BE2C (cell line): ENCODE results near the gene MPV17L2.
A peak's percentile ranks its signal among the peaks of the same experiment; 100 is the strongest.

Experiments used
- DNase-seq: peaks from one replicate; pipeline ENCODE4 v3.0.0-alpha.2; 2020
- H3K27me3 ChIP-seq: fragments of 250-450 bp; sonication (Bioruptor Pico); 2 replicates; pipeline ENCODE4 v1.5.1; 2020; ENCODE audit warnings: mild to moderate bottlenecking
- H3K36me3 ChIP-seq: fragments of 250-450 bp; sonication (Bioruptor Pico); 2 replicates; pipeline ENCODE4 v1.5.1; 2020; ENCODE audit warnings: mild to moderate bottlenecking
- H3K4me1 ChIP-seq: fragments of 250-450 bp; sonication (Bioruptor Pico); 2 replicates; pipeline ENCODE4 v1.5.1; 2020
- H3K4me3 ChIP-seq: 2 replicates; pipeline ENCODE4 v1.5.1; 2011; ENCODE audit warnings: low read depth, low read length
- H3K9me3 ChIP-seq: fragments of 250-450 bp; sonication (Bioruptor Pico); 2 replicates; pipeline ENCODE4 v1.5.1; 2020
- TF ChIP-seq, protein P1 (sequence below): IDR thresholded peaks from 2 replicates; pipeline ENCODE4 v1.5.1; 2012; ENCODE audit warnings: mild to moderate bottlenecking, low read depth, low read length

MPV17L2 gene

GRCh38 chr19:18221815-18222725 lies 29.1 kb downstream of the MPV17L2 start:
- peaks cover 3% of the 10 kb centered on the region; the same call in 1 of the 2 replicates for H3K4me1 ChIP-seq
- H3K4me3 ChIP-seq = no peak overlapping the region
- no peak for DNase-seq
- H3K27me3 ChIP-seq = peaks cover 16% of the 10 kb centered on the region
- TF ChIP-seq, protein P1, sequence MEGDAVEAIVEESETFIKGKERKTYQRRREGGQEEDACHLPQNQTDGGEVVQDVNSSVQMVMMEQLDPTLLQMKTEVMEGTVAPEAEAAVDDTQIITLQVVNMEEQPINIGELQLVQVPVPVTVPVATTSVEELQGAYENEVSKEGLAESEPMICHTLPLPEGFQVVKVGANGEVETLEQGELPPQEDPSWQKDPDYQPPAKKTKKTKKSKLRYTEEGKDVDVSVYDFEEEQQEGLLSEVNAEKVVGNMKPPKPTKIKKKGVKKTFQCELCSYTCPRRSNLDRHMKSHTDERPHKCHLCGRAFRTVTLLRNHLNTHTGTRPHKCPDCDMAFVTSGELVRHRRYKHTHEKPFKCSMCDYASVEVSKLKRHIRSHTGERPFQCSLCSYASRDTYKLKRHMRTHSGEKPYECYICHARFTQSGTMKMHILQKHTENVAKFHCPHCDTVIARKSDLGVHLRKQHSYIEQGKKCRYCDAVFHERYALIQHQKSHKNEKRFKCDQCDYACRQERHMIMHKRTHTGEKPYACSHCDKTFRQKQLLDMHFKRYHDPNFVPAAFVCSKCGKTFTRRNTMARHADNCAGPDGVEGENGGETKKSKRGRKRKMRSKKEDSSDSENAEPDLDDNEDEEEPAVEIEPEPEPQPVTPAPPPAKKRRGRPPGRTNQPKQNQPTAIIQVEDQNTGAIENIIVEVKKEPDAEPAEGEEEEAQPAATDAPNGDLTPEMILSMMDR = no peak
- no peaks in the 10 kb centered on the region for H3K36me3 ChIP-seq
- H3K9me3 ChIP-seq = no peaks in the 10 kb centered on the region

DNA sequence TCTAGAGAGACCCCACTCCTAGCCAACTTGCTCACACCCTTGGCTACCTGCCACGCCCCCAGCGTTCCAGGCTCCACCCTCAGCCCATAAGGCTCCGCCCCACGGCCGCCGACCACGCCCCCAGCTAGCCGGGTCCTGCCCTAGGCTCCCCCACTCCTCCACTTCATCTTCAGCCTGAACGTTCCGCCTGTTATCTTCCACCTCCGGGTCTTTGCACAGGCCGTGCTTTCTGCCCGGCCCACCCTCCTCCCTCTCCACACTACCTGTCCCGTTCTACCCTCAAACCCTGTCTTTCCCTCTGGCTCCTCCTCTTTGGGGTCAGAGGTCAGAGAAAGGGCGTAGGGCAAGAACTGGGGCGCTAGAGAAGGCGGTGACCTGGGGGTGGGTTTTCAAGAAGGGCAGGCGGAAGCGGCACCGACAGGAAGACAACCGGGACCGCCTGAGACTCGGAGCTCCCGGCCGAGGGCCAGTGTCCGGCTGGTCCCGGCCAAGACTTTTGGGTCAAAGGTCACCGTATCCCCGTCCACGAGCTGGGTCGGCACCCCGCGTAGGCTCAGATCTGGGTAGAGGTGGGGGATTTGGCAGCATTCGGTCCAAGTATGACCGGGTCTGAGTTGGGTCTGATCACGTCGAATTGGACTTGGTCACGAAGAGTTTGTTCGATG lies 31.0 kb downstream of the MPV17L2 start:
- no peaks in the 10 kb centered on the region for H3K36me3 ChIP-seq
- DNase-seq = peak; percentile 77
- H3K4me3 ChIP-seq = peak overlapping the region; percentile 50

GRCh38 chr19:18224525-18225354 lies 31.7 kb downstream of the MPV17L2 start:
- H3K27me3 ChIP-seq = peaks cover 16% of the 10 kb centered on the region
- H3K36me3 ChIP-seq = no peaks in the 10 kb centered on the region
- TF ChIP-seq, protein P1 = no peak
- H3K9me3 ChIP-seq = no peaks in the 10 kb centered on the region
- peaks cover 3% of the 10 kb centered on the region; the same call in 1 of the 2 replicates for H3K4me1 ChIP-seq
- peak; percentile 98 for DNase-seq
- peak overlapping the region; percentile 50 for H3K4me3 ChIP-seq

More for the DNA sequence above, 31.0 kb downstream of the MPV17L2 start:
- no peaks in the 10 kb centered on the region for H3K9me3 ChIP-seq
- TF ChIP-seq, protein P1 = no peak
- H3K4me1 ChIP-seq = peaks cover 3% of the 10 kb centered on the region; the same call in 1 of the 2 replicates
- peaks cover 16% of the 10 kb centered on the region for H3K27me3 ChIP-seq

DNA sequence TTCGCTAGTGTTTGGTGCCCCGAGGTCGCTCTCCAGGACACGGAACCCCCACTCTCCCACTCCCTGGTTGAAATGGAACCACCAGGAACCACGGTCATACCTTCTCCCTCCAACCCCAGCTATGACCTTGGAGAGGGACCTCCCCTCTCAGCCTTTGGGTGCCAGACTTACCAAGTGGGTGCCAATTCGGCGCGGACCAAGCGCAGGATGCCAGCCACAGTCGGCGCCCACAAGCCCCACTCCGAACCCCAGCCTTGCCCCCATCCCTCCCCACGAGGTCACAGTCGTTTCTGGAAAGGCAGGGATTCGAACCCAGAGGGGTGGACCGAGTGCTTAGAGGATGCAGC lies 32.3 kb downstream of the MPV17L2 start:
- Histone ChIP-seq H3K4me1 (peaks cover 3% of the 10 kb centered on the region; the same call in 1 of the 2 replicates), H3K9me3 (no peaks in the 10 kb centered on the region), H3K27me3 (peaks cover 16% of the 10 kb centered on the region), H3K4me3 (peak overlapping the region; percentile 43), H3K36me3 (no peaks in the 10 kb centered on the region)
- DNase-seq = no peak
- TF ChIP-seq, protein P1 = no peak

GRCh38 chr19:18225702-18226468 lies 32.9 kb downstream of the MPV17L2 start, which contains the start of gene PDE4C:
PDE4C (minus strand) TSS chr19:18226438; CDS start chr19:18226415, 23 bp downstream.
- H3K36me3 ChIP-seq = no peaks in the 10 kb centered on the region
- H3K27me3 ChIP-seq = peaks cover 16% of the 10 kb centered on the region
- TF ChIP-seq, protein P1 = no peak
- DNase-seq = peak; percentile 63
- H3K4me3 ChIP-seq = peak within 1 kb of the TSS; percentile 43
- peaks cover 3% of the 10 kb centered on the region; the same call in 1 of the 2 replicates for H3K4me1 ChIP-seq
- no peaks in the 10 kb centered on the region for H3K9me3 ChIP-seq
